T-helper 9 cell (primary cell): Measurements from ENCODE around the gene RBKS.
"Not testable (repeated sequence)": the region's sequence is repeated elsewhere in the genome, so short reads cannot be mapped to it uniquely, and the experiment has no call there.

Experiments used
- DNase-seq: peaks from one replicate; pipeline ENCODE4 v3.0.0-alpha.2; 2020

Gene RBKS

DNA sequence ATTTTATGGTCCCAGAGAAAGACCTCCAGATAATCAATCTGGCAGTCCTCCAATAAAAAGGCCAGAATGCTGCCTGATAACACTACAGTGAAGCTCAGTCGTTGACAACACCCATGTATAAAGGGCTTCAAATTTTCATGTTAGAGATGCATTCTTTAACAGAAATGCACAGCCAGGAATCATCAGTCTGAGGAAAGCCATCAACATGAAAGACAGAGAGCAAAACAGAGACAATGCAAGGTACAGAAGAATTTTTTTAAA lies 14.1 kb upstream of the RBKS start:
- no peak for DNase-seq

DNA sequence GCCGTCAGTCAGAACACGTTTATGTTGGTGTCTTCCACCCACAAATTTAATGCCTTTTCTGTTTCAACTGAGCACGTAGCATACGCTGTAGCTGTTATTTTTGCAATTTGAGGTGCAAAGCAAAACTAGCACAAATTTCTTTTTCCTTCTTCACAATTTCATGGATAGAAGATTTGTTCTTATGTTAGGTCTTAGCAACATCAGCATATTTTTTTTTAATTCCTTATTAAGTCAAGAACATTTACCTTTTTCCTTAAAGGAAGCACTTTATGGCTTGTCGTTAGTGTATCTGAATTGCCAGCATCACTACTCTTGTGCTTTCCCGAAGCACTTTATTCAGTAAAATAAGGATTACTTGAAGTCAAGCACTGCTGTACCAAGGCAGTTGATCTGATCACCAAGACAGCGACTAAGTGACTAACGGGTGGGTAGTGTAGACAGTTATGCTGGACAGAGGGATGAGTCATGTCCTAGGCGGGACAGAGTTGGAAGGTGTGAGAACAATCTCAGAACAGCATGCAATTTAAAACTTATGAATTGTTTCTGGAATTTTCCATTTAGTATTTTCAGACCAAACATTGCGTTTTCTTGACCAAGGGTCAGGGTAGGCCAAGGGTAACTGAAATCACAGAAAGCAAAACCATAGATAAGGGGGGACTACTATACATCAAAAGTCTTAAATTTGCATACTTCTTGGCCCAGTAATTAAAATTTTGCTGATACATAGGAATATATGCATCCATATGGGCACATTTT lies 13.6 kb upstream of the RBKS start:
- DNase-seq: no peak

DNA sequence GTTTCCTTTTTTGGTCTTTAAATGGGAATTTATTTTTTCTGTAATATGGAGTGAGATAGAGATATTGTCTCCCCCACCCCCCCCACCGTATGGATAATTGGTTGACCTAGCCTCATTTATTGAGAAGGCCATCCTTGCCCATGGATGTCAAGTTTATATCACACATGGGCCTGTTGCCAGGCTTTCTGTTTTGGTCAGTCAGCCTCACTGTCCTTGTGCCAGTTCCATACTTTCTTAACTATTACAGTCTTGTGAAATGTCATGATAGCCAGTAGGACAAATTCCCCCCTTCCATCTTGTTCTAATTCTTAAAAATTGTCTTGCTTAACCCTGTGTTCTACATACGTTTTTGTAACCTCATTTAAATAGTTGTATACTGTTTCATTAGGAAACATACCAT lies 12.8 kb upstream of the RBKS start:
- no peak for DNase-seq

DNA sequence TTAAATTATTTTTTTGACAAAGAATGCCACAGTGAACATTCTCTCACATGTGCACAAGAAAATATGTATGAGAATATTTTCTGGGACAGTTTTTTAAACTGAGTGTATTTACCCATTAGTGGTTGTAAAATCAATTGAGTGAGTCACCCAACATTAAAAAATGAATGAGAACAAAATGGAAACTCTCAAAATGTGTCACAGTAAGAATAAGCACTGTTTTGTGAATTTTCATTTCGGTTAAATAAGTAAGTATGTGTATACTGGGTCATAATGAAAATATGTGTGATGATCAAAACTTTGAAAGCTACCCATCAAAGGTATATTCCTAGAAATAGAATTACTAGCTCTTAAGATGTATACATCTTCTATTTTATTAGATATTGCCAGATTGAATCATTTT lies 11.9 kb upstream of the RBKS start:
- DNase-seq: no peak

DNA sequence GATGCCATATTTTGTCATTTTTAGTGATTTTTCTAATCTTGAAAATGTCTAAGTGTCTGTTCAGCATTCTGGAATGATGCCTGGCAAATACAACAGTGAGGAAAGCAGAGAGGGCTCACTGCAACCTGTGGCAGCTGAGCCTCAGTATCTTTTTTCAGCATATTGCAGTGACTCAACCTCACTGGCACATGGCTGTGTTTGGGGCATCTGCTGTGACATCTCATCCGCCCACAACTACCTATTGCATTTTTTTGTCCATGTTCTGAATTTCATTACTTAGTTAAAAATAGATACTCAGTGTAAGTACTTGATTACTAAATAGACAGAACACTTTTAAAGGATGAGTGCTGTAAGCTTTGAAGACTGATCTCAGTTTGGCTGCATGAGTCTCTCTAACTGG lies 11.0 kb upstream of the RBKS start:
- no peak for DNase-seq

DNA sequence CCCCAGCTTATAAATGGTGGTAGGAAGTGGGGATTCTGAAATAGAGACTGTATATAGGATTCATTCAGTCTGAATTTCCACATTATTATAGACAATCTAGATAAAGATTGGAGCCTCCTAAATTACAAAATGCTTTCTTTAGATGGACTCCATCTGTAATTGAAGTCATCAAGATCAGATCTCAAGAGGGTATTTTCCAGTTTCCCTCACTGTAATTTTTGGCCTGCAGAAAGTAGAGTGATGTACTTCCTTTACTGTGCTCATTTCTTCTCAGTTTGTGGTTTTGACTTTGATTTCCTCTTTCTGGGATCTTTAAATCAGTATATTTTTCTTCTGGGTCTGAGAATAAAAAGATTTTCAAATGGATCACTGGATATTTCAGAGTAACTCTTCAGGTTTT lies 7.5 kb upstream of the RBKS start:
- DNase-seq: no peak

DNA sequence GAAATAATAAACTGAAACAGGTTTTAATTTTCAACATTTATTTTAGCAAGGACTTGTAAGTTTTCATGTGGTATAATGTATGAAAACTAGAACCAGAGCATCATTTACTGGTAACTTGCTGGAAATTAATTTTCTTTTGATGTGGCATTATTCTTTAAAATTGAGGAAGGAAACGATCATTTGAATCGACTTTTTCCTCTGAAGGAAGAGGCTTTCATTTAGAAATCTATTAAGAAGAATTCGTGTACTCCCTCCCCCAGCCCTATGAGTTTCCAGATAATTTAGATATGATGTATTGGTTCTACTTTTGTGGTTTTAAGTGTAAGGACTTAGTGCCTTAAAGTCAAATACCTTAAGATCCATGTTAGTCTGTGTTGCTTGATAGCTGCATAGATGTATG lies 2.8 kb upstream of the RBKS start:
- DNase-seq: no peak

DNA sequence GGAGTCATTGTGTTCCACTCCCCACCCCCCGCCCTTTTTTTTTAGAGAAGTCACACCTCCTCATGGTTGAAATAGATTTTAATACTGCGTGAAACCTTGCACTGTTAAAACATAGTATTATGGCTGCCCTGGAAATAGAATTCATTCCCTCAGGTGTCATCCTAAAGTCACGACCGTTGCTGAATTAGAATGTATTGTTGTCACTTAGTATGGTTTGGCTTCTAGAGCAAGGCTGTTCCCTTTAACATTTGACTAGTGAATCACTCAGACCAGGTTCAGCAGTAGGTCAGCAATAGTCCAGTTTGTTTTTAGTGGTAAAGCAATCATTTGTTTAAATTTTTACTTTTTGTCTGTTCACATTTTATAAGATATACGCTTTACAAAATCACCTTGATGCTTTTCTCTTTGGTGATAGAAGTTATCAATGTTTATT lies 1.5 kb upstream of the RBKS start:
- no peak for DNase-seq

DNA sequence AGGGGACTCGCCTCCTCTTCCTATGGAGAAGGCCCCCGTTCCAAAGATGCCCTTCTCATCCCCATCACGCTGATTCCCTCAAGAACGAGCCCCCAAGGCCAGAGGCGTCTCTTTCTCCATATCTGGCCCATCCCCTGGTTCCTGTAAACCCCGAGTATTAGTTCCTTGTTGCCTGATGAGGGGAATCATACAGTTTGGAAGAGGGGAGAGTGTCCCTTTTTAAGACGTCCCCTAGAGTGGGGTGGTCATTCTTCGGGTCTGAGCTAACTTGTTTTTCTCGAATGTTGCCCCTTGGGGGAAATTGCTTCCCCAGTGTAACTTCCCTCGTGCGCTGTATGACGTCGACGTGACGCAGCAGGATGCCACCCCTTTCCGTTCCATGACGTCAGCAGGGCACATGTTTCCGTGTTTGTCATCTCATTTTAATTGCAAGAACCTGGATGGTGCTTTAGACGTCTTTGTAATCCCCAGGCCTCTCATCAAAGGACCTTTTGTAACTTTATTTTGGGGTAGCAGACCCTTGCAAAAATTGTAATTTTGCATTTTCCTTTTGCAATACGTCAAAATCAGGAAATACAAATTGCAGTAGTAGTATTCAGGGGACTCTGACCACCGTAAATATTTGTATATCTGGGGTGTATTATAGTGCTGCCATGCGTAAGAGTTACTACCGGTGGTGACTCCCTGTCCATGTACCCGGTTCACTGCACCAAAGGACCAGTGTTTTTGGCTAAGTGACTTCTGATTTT lies 911 bp upstream of the RBKS start:
- DNase-seq: peak; percentile 92

DNA sequence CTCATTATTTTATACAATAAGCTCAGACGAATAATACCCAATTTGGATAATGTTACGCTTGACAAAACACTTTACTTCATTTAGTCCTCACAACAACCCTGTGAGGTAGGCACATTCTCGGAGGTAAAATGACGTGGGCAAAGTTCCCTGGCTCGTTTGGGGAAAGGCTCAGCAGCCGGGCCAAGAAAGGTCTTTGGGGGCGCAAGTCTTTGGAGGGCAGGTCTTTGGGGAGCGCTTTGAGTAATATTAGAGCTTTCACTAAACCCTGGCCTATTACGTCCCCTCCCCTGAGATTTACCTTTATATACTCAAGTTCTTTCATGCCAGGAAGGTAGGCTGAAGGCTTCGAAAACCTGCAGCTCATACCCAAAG lies 427 bp downstream of the RBKS start:
- DNase-seq: no peak

DNA sequence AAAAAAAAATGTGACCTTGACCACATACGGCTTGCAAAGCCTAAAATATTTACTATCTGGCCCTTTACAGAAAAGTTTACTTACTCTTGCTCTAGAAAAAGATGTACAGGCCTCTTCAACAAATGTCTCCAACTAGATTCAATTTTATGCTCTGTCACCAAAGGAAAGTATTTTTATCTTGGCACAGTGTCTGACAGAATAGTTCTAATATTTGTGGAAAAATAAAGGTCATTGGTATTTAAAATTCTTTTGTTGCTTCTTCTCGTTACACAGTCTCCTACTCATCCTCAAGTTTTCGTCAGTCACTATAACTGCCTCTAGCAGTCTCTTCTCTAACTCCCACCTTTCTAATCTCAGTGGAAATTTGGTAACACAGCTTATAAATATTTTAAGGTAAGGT lies 1.4 kb downstream of the RBKS start:
- DNase-seq: no peak

DNA sequence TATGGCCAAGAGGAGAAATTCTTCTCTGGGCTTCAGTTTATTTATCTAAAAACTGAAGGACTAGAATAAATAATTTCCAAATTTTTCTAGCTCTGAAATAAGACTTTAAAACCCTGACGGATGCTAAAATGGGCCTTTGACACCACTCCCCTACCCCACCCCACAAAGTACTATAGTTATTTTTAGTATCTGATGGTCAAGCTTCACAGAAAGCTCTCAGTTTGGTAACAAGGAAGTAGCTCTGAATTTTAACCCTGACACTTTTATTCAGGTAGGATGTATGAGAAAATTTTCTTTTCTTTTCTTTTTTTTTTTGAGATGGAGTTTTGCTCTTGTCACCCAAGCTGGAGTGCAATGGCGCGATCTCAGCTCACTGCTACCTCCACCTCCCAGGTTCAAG lies 2.4 kb downstream of the RBKS start:
- no peak for DNase-seq

DNA sequence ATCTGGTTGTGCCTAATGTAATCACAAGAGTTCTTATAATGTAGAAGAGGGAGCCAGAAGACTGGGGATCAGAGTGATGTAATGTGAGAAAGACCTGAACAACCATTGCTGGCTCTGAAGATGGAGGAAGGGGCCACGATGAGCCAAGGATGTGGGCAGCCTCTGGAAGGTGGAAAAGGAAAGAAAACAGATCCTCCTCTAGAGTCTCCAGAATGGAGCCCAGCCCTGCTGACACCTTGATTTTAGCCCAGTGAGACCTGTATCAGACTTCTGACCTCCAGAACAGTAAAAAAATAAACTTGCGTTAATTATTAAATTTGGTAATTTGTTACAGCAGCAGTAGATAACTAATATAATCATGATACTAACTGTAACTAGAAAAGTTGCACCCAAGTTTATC lies 3.1 kb downstream of the RBKS start:
- no peak for DNase-seq

DNA sequence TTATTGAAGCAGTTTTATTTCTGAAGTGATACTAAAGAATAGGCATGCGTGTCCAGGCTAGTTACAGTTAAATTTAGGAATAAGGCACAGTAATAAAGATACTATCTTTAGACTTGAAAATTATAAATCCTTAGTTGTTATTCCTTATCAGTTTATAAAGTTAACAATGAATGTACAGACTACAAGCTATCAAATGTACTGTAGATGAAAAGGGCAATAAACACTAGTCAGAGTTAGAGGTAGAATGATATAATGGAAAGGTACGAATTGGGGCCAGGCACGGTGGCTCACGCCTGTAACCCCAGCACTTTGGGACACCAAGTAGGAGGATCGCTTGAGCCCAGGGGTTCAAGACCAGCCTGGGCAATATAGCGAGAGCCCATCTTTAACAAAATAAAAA lies 3.9 kb downstream of the RBKS start:
- DNase-seq: no peak

DNA sequence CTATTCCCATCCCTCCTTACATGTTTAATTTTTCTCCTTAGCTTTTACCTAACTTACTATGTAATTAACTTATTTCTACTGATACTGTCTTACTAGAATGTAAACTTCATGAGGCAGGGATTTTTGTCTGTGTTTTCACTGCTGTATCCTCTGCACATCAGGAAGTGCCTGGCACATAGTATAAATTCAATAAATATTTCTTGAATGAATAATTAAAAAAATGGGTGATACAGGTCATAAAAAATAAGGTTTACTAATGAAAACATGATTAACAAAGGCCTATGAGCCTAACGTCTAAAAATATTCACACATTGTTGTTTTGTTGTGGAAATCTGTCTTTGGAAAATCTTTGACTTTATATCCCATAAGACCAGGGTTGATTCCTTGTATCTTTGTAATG lies 4.5 kb downstream of the RBKS start:
- DNase-seq: no peak

DNA sequence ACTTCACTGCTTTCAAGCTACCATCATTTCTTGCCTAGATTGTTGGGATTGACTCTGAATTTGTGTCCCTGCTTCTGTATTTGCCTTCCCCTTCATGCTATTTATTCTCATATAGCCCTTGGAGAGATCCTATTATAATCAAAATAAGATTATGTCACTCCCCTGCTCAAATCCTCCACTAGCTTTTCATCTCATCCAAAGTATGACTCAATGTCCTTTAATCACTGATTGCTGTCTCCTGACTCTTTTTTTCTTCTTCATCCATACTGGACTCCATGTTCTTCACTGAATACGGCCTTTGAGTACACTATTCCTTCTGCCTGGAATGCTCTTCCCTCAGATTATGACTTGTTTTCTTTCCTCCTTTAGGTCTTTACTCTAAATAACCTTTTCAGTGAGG lies 5.0 kb downstream of the RBKS start:
- DNase-seq: no peak

DNA sequence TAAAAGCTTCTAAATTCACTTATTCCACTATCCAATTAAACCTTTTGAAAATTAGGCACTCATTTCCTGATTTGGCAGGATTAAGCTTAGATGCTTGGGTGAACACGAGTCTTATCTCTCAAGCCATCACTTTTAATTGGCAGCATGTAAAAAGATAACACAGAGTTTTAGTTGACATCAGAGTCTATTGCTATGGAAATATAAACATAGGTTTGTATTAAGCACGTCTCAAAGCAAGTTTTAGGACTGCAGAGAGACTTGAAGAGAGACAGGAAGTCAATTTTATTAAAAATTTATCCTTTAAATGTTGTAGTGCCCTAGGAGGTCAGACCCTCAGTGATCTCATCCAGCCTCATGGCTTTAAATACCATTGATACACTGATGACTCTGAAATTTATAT lies 5.6 kb downstream of the RBKS start:
- no peak for DNase-seq

DNA sequence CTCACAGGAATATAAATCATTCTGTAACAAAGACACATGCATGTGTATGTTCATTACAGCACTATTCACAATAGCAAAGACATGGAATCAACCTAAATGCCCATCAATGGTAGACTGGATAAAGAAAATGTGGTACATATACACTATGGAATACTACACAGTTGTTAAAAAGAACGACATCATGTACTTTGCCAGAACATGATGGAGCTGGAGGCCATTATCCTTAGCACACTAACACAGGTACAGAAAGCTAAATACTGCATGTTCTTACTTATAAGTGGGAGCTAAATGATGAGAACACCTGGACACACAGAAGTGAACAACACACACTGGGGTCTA lies 7.6 kb downstream of the RBKS start:
- DNase-seq: not testable (repeated sequence)

DNA sequence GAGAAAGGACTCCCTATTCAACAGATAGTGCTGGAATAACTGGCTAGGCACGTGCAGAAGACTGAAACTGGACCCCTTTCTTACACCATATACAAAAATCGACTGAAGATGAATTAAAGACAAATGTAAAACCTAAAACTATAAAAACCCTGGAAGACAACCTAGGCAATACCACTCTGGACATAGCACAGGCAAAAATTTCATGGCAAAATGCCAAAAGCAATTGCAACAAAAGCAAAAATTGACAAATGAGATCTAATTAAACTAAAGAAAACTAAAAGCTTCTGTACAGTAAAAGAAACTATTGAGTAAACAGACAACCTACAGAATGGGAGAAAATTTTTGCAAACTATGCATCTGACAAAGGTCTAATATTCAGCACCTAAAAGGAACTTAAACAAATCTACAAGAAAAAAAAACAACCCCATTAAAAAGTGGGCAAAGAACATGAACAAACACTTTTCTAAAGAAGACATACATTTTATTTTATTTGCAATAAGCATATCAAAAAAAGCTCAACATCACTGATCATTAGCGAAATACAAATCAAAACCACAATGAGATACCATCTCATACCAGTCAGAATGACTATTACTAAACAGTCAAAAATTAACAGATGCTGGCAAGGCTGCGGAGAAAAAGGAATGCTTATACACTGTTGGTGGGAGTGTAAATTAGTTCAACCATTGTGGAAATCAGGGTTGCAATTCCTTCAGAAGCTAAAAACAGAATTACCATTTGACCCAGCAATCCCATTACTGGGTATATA lies 8.2 kb downstream of the RBKS start:
- DNase-seq: not testable (repeated sequence)

DNA sequence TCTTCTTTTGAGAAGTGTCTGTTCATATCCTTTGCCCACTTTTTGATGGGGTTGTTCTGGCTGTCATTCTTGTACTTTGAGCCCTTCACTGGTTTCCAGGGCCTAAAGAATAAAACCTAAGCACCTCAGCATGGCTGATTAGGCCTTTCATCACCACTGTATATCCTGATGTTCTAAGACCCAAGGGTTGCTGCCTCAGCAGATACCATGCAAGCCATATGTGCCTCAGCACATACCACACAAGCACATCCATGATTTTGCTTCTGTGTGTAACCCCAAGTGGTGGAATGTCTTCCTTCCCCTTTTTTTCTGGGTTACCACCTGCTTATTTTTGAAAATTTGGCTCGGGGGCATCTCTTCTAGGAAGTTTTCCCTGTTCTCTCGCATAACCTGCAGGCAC lies 11.4 kb downstream of the RBKS start:
- DNase-seq: no peak

DNA sequence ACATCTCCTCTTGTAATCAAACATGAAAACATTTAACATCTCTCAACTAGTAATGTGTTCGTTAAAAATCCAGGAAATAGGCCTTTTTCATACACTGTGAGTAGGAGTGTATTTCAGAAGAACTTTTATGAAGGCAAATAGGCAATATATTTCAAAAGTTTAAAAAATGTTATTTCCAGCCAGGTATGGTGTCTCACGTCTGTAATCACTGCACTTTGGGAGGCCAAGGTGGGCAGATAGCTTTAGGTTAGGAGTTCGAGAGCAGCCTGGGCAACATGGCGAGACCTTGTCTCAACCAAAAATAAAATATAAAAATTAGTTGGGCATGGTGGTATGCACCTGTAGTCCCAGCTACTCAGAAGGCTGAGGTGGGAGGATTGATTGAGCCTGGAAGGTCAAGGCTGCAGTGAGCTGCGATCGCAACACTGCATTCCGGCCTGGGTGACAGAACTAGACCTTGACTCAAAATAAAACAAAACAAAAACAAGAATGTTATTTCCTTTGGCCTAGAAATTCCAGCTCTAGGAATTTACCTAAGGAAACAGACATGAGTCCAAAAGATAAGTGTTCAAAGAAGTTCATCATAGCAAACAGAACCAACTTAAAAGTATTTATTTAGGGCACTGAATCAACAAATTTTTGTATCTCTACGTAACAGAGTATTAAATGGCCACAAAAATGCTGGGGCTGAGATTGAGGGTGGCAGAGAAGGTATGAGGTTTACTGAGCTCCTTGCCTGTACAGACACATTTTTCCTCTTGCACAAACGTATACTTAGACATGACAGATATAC lies 14.9 kb downstream of the RBKS start:
- DNase-seq: no peak

DNA sequence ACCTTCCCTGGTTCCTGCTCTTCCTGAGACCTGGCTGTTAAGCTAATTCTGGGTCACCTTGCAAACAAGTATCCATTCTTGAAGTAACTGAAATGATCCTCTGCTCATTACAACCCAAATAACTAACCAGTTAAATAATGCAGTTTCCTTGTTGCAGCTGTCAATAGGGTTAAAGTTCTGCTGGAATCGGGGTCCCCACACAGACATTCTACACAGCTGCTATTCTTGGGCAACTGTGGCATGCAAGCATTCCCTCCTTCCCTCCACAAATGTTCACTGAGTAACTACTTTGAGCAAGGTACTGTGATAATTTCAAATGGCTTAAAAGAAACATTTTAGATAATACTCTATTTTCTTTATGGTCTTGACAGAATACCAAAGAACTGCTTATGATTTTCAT lies 17.1 kb downstream of the RBKS start:
- DNase-seq: no peak

DNA sequence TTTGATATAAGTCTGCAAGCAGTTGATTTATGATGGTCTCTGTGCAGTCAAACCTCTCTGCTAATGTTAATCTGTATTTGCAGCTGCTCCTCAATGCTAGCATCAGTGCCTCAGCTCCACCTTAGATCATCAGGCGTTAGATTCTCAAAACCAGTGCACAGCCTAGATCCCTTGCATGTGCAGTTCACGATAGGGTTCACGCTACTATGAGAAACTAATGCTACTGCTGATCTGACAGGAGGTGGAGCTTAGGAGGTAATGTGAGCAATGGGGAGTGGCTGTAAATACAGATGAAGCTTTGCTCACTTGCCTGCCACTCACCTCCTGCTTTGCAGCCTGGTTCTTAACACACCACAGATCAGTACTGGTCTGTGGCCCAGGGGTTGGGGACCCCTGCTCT lies 18.4 kb downstream of the RBKS start:
- DNase-seq: no peak

DNA sequence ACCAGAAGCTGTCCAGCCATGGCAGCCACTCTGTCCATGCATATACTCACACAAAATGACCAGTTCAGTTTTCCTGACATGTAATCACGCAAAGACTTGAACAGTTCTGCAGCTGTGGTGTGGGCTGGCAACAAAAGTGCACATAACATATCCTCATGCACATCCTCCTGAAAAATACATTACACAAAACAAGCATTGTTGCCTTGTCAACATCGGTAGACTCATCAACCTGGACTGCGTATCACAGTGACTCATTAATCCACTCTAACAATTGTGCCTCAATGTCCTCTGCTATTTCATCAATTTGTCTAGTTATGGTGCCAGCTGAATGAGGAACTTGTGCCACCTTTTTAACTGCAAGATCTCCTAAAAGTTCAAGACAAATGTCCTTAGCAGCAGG lies 19.5 kb downstream of the RBKS start:
- DNase-seq: no peak
